WTC11 (cell line): ENCODE results near the gene CIAPIN1. TPM values are rescaled to one million over a fixed set of nuclear protein-coding genes. Genes with fewer than 3 reads are reported as not detected.
A peak's percentile ranks its signal among the peaks of the same experiment; 100 is the strongest.

Experiments used
- ATAC-seq: fragments of 200-7000 bp; cut with Tn5 transposase; 2 replicates; pipeline ENCODE4 v1.10.0; 2021; ENCODE audit warnings: mild to moderate bottlenecking, moderate library complexity
- CTCF ChIA-PET: fragments of 300-600 bp; sonication (Branson Sonifier 250); formaldehyde crosslinking; loops from one replicate; lab custom pipeline; 2021; ENCODE audit warnings: antibody characterized with exemption; lab: Charles Lee
- POLR2A ChIA-PET: fragments of 350-600 bp; sonication (Branson Sonifier 250); formaldehyde crosslinking; loops from one replicate; lab custom pipeline; 2021; ENCODE audit warnings: antibody characterized with exemption; lab: Charles Lee
- DNase-seq: peaks from one replicate; pipeline ENCODE4 v3.0.0; 2021; ENCODE audit warnings: low spot score
- H3K27ac Mint-ChIP-seq: 2 replicates; pipeline ENCODE4 v1.8.0; 2021; ENCODE audit warnings: mixed read lengths
- H3K27me3 Mint-ChIP-seq: 2 replicates; pipeline ENCODE4 v1.8.0; 2021; ENCODE audit warnings: low read depth, mild to moderate bottlenecking, moderate library complexity, mixed read lengths
- H3K36me3 Mint-ChIP-seq: 2 replicates; pipeline ENCODE4 v1.8.0; 2021; ENCODE audit warnings: mixed read lengths
- H3K4me1 Mint-ChIP-seq: 2 replicates; pipeline ENCODE4 v1.8.0; 2022; ENCODE audit warnings: mixed read lengths
- H3K4me3 Mint-ChIP-seq: 2 replicates; pipeline ENCODE4 v1.8.0; 2021; ENCODE audit warnings: mild to moderate bottlenecking, moderate library complexity, mixed read lengths
- H3K9me3 Mint-ChIP-seq: 2 replicates; pipeline ENCODE4 v1.8.0; 2021; ENCODE audit warnings: mixed read lengths
- ATF1 ChIP-seq: sonication (generic); formaldehyde crosslinking; IDR thresholded peaks from 2 replicates; pipeline ENCODE4 v1.8.1; 2023; ENCODE audit warnings: mild to moderate bottlenecking, moderate library complexity, missing genetic modification reagents
- CBFB ChIP-seq: sonication (generic); formaldehyde crosslinking; IDR thresholded peaks from 2 replicates; pipeline ENCODE4 v1.8.1; 2022; ENCODE audit warnings: mild to moderate bottlenecking, low read depth, missing genetic modification reagents
- ELF4 ChIP-seq: sonication (generic); formaldehyde crosslinking; IDR thresholded peaks from 2 replicates; pipeline ENCODE4 v1.8.1; 2022; ENCODE audit warnings: low read depth, mild to moderate bottlenecking, moderate library complexity, missing genetic modification reagents
- EMX1 ChIP-seq: fragments of 250-450 bp; sonication (Bioruptor Pico); IDR thresholded peaks from 2 replicates; pipeline ENCODE4 v1.8.0; 2021; ENCODE audit warnings: mild to moderate bottlenecking
- FOXJ3 ChIP-seq: sonication (generic); formaldehyde crosslinking; IDR thresholded peaks from 2 replicates; pipeline ENCODE4 v1.9.0; 2021; ENCODE audit warnings: missing genetic modification reagents, mild to moderate bottlenecking, borderline replicate concordance
- HMGA2 ChIP-seq: fragments of 250-450 bp; sonication (Bioruptor Pico); IDR thresholded peaks from 2 replicates; pipeline ENCODE4 v1.4.0; 2021; ENCODE audit warnings: mild to moderate bottlenecking, moderate library complexity
- MXD4 ChIP-seq: fragments of 250-450 bp; sonication (Bioruptor Pico); IDR thresholded peaks from 2 replicates; pipeline ENCODE4 v1.8.0; 2021; ENCODE audit warnings: mild to moderate bottlenecking, moderate library complexity, borderline replicate concordance
- MYBL2 ChIP-seq: sonication (generic); formaldehyde crosslinking; IDR thresholded peaks from 2 replicates; pipeline ENCODE4 v1.8.1; 2023; ENCODE audit warnings: mild to moderate bottlenecking, moderate library complexity, missing genetic modification reagents
- NR1H2 ChIP-seq: sonication (generic); formaldehyde crosslinking; IDR thresholded peaks from 2 replicates; pipeline ENCODE4 v1.9.0; 2021; ENCODE audit warnings: mild to moderate bottlenecking, moderate library complexity, missing genetic modification reagents
- PRRX2 ChIP-seq: fragments of 250-450 bp; sonication (Bioruptor Pico); IDR thresholded peaks from 2 replicates; pipeline ENCODE4 v1.8.0; 2021; ENCODE audit warnings: mild to moderate bottlenecking
- SMAD3 ChIP-seq: sonication (generic); formaldehyde crosslinking; IDR thresholded peaks from 2 replicates; pipeline ENCODE4 v1.8.0; 2022; ENCODE audit warnings: missing genetic modification reagents, mild to moderate bottlenecking, borderline replicate concordance
- TP53 ChIP-seq: sonication (generic); formaldehyde crosslinking; IDR thresholded peaks from 2 replicates; pipeline ENCODE4 v1.8.1; 2023; ENCODE audit warnings: mild to moderate bottlenecking, missing genetic modification reagents
- total RNA-seq: library from RNA; stranded (reverse); gene quantifications from 3 replicates; pipeline ENCODE4 v1.2.3, GENCODE V29; 2021
- TF ChIP-seq, protein P1 (sequence below): sonication (generic); formaldehyde crosslinking; IDR thresholded peaks from 2 replicates; pipeline ENCODE4 v1.8.0; 2023; ENCODE audit warnings: missing genetic modification reagents
- TF ChIP-seq, protein P2 (sequence below): fragments of 200-600 bp; IDR thresholded peaks from 2 replicates; pipeline ENCODE4 v1.8.0; 2022; ENCODE audit warnings: antibody characterized with exemption
- TF ChIP-seq, protein P3 (sequence below): sonication (generic); formaldehyde crosslinking; IDR thresholded peaks from 2 replicates; pipeline ENCODE4 v1.8.1; 2022; ENCODE audit warnings: mild to moderate bottlenecking, missing genetic modification reagents, moderate library complexity, borderline replicate concordance
- TF ChIP-seq, protein P4 (sequence below): sonication (generic); formaldehyde crosslinking; IDR thresholded peaks from 2 replicates; pipeline ENCODE4 v1.8.1; 2023; ENCODE audit warnings: mild to moderate bottlenecking, moderate library complexity, missing genetic modification reagents
- TF ChIP-seq, protein P5 (sequence below): sonication (generic); formaldehyde crosslinking; IDR thresholded peaks from 2 replicates; pipeline ENCODE4 v1.8.0; 2023; ENCODE audit warnings: mild to moderate bottlenecking, missing genetic modification reagents

CIAPIN1 gene
- total RNA-seq, 1 experiment from 2014 or later = 87.9 TPM

DNA sequence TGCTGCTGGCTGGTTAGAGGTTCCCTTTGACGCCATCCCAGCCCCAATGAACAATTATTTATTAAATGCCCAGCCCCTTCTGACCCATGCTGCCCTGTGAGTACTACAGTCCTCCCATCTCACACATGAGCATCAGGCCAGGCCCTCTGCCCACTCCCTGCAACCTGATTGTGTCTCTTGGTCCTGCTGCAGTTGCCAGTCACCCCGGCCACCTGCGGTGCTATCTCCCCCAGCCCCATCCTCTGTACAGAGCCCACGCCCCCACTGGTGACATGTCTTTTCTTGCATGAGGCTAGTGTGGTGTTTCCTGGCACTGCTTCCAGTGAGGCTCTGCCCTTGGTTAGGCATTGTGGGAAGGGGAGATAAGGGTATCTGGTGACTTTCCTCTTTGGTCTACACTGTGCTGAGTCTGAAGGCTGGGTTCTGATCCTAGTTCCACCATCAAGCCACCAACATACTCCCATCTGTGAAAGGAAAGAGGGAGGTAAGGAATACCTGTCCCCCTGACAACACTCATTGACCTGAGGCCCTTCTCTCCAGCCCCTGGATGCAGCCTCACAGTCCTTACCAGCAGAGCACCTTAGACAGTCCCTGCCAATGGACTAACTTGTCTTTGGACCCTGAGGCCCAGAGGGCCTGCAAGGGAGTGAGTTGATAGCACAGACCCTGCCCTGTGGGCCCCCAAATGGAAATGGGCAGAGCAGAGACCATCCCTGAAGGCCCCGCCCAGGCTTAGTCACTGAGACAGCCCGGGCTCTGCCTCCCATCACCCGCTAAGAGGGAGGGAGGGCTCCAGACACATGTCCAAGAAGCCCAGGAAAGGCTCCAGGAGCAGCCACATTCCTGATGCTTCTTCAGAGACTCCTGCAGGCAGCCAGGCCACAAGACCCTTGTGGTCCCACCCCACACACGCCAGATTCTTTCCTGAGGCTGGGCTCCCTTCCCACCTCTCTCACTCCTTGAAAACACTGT lies 63.6 kb downstream of the CIAPIN1 start:
- no peak overlapping the region for H3K27ac Mint-ChIP-seq
- DNase-seq (no peak), ATAC-seq (peak; percentile 31)
- POLR2A ChIA-PET = no interaction called here
- H3K4me1 Mint-ChIP-seq = peaks cover 3% of the 10 kb centered on the region; the same call in 1 of the 2 replicates
- H3K27me3 Mint-ChIP-seq = no peaks in the 10 kb centered on the region
- CTCF ChIA-PET = interaction anchor here (1.1 kb wide), 1 partner anchor 34 kb away, joined by 3 read pairs; no protein-coding TSS in a partner anchor
- TF ChIP-seq CBFB (no peak), ATF1 (no peak), PRRX2 (CRISPR knock-in tag) (no peak)
- TF ChIP-seq, protein P1, sequence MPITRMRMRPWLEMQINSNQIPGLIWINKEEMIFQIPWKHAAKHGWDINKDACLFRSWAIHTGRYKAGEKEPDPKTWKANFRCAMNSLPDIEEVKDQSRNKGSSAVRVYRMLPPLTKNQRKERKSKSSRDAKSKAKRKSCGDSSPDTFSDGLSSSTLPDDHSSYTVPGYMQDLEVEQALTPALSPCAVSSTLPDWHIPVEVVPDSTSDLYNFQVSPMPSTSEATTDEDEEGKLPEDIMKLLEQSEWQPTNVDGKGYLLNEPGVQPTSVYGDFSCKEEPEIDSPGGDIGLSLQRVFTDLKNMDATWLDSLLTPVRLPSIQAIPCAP = no peak
- TF ChIP-seq, protein P2, sequence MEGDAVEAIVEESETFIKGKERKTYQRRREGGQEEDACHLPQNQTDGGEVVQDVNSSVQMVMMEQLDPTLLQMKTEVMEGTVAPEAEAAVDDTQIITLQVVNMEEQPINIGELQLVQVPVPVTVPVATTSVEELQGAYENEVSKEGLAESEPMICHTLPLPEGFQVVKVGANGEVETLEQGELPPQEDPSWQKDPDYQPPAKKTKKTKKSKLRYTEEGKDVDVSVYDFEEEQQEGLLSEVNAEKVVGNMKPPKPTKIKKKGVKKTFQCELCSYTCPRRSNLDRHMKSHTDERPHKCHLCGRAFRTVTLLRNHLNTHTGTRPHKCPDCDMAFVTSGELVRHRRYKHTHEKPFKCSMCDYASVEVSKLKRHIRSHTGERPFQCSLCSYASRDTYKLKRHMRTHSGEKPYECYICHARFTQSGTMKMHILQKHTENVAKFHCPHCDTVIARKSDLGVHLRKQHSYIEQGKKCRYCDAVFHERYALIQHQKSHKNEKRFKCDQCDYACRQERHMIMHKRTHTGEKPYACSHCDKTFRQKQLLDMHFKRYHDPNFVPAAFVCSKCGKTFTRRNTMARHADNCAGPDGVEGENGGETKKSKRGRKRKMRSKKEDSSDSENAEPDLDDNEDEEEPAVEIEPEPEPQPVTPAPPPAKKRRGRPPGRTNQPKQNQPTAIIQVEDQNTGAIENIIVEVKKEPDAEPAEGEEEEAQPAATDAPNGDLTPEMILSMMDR = no peak
- TF ChIP-seq, all 79 proteins: peak for 0
- Mint-ChIP-seq H3K9me3 (peaks cover under 1% of the 10 kb centered on the region; the same call in 1 of the 2 replicates), H3K36me3 (no peaks in the 10 kb centered on the region), H3K4me3 (no peak overlapping the region)

DNA sequence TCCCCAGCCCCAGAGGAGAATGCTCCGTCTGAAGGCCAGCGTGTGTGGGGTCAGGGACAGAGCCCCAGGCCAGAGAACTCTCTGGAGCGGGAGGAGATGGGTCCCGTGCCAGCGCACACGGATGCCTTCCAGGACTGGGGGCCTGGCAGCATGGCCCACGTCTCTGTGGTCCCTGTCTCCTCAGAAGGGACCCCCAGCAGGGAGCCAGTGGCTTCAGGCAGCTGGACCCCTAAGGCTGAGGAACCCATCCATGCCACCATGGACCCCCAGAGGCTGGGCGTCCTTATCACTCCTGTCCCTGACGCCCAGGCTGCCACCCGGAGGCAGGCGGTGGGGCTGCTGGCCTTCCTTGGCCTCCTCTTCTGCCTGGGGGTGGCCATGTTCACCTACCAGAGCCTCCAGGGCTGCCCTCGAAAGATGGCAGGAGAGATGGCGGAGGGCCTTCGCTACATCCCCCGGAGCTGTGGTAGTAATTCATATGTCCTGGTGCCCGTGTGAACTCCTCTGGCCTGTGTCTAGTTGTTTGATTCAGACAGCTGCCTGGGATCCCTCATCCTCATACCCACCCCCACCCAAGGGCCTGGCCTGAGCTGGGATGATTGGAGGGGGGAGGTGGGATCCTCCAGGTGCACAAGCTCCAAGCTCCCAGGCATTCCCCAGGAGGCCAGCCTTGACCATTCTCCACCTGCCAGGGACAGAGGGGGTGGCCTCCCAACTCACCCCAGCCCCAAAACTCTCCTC lies 64.5 kb downstream of the CIAPIN1 start:
- Mint-ChIP-seq H3K27ac (no peak overlapping the region), H3K4me3 (no peak overlapping the region), H3K4me1 (peaks cover 6% of the 10 kb centered on the region), H3K36me3 (no peaks in the 10 kb centered on the region), H3K9me3 (no peaks in the 10 kb centered on the region), H3K27me3 (no peaks in the 10 kb centered on the region)
- ChIA-PET POLR2A (no interaction called here), CTCF (no interaction called here)
- DNase-seq (no peak), ATAC-seq (no peak; the same call in 1 of the 2 replicates)
- no peak for TF ChIP-seq PRRX2 (CRISPR knock-in tag)
- TF ChIP-seq MXD4 (CRISPR knock-in tag) = no peak
- TF ChIP-seq, protein P3, sequence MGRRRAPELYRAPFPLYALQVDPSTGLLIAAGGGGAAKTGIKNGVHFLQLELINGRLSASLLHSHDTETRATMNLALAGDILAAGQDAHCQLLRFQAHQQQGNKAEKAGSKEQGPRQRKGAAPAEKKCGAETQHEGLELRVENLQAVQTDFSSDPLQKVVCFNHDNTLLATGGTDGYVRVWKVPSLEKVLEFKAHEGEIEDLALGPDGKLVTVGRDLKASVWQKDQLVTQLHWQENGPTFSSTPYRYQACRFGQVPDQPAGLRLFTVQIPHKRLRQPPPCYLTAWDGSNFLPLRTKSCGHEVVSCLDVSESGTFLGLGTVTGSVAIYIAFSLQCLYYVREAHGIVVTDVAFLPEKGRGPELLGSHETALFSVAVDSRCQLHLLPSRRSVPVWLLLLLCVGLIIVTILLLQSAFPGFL (CRISPR knock-in tag) = no peak
- TF ChIP-seq EMX1 (CRISPR knock-in tag) = no peak
- TF ChIP-seq SMAD3 (CRISPR knock-in tag) = no peak
- no peak for TF ChIP-seq MYBL2 (CRISPR knock-in tag)
- TF ChIP-seq, protein P4, sequence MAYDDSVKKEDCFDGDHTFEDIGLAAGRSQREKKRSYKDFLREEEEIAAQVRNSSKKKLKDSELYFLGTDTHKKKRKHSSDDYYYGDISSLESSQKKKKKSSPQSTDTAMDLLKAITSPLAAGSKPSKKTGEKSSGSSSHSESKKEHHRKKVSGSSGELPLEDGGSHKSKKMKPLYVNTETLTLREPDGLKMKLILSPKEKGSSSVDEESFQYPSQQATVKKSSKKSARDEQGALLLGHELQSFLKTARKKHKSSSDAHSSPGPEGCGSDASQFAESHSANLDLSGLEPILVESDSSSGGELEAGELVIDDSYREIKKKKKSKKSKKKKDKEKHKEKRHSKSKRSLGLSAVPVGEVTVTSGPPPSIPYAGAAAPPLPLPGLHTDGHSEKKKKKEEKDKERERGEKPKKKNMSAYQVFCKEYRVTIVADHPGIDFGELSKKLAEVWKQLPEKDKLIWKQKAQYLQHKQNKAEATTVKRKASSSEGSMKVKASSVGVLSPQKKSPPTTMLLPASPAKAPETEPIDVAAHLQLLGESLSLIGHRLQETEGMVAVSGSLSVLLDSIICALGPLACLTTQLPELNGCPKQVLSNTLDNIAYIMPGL (CRISPR knock-in tag) = no peak
- no peak for TF ChIP-seq FOXJ3 (CRISPR knock-in tag)
- no peak for TF ChIP-seq TP53
- TF ChIP-seq ELF4 (CRISPR knock-in tag) = no peak
- no peak for TF ChIP-seq NR1H2 (CRISPR knock-in tag)
- TF ChIP-seq, protein P5, sequence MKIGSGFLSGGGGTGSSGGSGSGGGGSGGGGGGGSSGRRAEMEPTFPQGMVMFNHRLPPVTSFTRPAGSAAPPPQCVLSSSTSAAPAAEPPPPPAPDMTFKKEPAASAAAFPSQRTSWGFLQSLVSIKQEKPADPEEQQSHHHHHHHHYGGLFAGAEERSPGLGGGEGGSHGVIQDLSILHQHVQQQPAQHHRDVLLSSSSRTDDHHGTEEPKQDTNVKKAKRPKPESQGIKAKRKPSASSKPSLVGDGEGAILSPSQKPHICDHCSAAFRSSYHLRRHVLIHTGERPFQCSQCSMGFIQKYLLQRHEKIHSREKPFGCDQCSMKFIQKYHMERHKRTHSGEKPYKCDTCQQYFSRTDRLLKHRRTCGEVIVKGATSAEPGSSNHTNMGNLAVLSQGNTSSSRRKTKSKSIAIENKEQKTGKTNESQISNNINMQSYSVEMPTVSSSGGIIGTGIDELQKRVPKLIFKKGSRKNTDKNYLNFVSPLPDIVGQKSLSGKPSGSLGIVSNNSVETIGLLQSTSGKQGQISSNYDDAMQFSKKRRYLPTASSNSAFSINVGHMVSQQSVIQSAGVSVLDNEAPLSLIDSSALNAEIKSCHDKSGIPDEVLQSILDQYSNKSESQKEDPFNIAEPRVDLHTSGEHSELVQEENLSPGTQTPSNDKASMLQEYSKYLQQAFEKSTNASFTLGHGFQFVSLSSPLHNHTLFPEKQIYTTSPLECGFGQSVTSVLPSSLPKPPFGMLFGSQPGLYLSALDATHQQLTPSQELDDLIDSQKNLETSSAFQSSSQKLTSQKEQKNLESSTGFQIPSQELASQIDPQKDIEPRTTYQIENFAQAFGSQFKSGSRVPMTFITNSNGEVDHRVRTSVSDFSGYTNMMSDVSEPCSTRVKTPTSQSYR = no peak
- no peak for TF ChIP-seq HMGA2 (CRISPR knock-in tag)
- TF ChIP-seq CBFB = no peak
